AG08396 (cell line): ENCODE results near the gene RNF144A.

ENCODE experiments used
- DNase-seq: peaks from one replicate; pipeline ENCODE4 v3.0.0; 2012; ENCODE audit warnings: low spot score, mixed read lengths

RNF144A gene

DNA sequence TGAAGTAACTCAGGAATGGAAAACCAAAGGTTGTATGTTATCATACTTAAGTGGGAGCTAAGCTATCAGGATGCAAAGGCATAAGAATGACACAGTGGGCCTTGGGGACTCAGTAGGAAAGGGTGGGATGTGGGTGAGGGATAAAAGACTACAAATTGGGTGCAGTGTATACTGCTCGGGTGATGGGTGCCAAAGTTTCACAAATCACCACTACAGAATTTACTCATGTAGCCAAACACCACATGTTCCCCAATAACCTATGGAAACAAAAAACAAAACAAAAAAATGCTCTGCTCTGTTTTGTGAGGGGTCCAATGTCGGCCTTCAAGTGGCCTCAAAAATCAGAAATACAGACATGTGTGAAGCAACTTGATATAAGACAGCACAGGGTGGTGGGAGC lies 8.9 kb upstream of the RNF144A start:
- DNase-seq, result no peak

DNA sequence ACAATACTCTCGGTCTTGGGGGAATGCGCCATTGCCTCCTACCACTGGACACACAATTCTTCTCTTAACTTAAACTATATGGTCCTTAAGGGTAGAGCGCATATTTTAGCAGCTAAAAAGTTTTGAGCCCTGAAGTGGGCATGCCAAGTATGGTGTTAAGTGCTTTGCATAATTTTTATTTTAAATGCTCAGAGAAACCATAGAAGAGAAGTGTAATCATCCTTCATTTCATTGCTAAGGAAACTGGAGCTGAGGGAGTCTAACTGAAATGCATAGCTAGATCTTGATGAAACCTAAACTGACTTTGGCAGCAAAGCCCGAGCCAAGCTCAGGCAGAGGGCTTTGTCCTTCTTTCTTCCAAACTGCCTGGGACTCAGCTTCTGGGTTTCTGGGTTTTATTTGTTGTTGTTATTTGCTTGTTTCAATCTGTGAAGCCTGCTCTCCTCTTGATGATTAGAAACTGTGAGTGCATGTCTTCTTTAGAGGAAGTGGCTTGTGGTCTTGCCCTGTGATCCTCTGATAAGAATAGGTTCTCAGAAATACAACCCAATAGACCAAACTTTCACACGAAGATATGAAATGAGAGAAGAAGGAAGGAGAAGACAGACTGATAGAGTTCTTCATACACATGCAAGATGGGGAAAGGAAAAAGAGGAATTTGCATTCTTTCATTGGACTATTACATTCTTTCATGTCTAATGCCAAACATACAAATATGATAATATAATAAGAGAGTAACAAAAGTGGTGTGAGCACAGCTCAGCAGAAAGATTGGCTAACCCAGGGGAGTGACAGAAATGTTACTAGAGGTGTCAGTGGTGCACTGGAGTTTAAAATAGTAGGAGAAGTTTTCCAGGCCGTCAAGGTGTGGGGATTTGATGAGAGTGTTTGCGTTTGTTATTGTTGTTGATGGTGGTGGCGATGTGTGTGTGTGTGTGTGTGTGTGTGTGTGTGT lies 7.5 kb upstream of the RNF144A start:
- DNase-seq, result no peak

GRCh38 chr2:6911721-6912120 lies 5.5 kb upstream of the RNF144A start:
- no peak for DNase-seq

DNA sequence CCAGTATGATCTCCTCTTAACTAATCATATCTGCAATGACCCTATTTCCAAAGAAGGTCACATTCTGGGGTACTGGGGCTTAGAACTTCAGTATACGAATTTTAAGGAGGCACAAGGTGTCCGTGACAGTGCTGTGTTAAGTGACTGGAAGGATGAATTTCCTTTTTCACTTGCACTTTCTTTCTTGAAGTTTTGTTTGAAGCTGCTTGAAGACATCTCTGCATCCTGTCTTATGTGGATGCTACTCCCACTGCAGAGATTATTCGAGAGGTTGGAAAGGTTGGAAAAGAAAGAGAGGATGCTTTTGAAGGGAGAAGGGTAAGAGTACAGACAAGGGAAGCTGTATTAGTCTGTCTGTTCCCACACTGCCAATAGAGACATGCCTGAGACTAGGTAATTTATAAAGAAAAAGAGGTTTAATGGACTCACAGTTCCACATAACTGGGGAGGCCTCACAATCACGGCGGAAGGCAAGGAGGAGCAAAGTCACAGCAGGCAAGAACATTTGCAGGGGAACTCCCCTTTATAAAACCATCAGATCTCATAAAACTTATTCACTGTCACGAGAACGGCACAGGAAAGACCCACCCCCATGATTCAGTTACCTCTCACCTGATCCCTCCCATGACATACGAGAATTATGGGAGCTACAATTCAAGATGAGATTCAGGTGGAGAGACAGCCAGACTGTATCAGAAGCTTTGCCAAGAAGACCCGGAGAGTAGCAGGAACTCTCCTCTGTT lies 3.6 kb upstream of the RNF144A start:
- DNase-seq, result no peak

DNA sequence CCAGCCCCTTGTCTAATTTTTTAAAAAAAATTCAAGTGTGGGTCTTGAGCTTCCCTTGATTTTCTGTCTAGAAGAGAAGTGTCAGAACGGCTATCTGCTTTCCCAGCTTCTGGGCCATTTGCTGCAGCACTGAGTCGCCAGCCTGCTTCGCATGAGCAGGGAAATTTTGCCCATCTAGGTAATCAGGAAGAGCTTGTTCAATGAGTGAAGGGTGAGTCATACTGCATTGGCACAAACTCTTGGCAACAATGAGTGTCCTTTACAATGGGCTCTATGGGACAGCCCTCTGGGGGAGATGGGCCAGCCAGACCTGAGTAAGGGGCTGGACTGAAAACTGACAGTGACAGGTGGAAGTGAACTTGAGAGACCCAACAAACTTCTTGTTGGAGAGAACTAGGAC lies 2.4 kb upstream of the RNF144A start:
- no peak for DNase-seq

- no peak for DNase-seq
Measured at GRCh38 chr2:6915399-6915798, 1.8 kb upstream of the RNF144A start.

- DNase-seq, result no peak
Measured at GRCh38 chr2:6916224-6916623, 988 bp upstream of the RNF144A start.

DNA sequence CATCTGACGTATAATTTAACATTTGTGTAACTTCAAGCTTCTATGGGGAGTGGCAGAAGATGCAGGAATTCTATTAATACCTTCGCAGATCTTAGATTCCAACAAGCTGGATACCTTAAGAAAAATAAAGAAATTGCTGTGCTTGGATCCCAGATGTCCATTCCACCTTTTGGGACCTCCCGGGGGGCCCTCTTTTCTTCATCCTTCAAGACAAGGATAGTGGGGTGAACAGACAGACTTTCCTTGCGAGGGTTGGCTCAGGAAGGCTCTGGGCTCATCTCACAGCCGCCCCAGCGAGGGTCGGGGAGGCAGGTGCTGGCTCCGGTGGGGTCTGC lies 509 bp upstream of the RNF144A start:
- no peak for DNase-seq

DNA sequence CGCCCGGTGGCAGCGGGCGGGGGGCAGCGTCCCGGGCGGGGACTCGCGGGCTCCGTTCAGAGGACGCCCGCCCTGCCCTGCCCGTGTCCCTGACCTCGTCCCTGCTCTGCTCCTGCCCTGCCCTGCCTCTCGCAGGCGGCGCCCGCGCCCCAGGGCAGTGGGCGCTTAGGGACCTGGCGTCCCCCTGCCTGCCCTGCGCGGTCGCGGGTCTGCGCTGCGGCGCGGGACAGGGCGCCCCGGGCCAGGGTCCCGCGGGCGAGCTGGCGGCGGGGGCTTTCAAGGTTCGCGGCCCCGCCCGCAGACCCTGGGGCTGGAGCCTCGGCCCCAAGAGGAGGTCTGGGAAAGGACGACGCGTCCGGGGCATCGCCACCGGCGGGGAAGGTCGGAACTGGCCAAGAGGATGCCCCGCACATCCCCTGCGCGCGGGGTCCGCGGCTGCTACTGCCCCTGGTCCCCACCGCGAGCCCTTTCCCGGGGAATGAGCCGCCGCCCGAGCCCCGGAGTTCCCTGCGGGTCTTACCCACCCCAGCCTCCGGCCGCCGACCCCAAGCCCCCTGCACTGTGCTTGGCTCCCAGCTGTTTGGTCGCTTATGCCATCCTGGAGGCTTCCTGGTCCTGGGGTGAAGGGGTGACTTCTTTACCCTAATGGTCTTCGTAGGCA lies 679 bp downstream of the RNF144A start:
- no peak for DNase-seq

- no peak for DNase-seq
Measured at GRCh38 chr2:6919901-6920742, 2.9 kb downstream of the RNF144A start.

- DNase-seq, result no peak
Measured at GRCh38 chr2:6920743-6921064, 3.5 kb downstream of the RNF144A start.

GRCh38 chr2:6921321-6921922 lies 4.2 kb downstream of the RNF144A start:
- no peak for DNase-seq

- no peak for DNase-seq
Measured at GRCh38 chr2:6922201-6922656, 5.0 kb downstream of the RNF144A start.

DNA sequence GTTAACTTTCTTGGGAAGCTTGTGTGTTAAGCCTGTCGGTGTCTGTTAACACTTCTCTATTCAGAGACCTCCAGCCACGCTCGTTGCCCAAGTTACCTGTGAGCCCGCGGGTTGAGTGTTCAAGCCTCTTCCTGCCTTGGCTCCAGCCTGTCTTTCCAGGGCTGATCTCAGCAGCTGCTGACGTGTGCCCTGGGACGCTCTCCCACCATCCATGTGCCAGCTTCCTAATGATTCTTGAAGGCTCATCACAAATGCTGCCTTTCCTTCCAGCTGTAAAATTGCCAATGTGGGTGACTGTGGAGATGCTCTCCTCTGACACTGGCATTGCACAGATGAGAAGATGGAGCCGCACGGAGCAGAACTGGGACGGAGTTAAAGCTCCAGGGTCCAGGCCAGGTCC lies 6.1 kb downstream of the RNF144A start:
- no peak for DNase-seq

- DNase-seq, result no peak
Measured at GRCh38 chr2:6924101-6924923, 7.1 kb downstream of the RNF144A start.

DNA sequence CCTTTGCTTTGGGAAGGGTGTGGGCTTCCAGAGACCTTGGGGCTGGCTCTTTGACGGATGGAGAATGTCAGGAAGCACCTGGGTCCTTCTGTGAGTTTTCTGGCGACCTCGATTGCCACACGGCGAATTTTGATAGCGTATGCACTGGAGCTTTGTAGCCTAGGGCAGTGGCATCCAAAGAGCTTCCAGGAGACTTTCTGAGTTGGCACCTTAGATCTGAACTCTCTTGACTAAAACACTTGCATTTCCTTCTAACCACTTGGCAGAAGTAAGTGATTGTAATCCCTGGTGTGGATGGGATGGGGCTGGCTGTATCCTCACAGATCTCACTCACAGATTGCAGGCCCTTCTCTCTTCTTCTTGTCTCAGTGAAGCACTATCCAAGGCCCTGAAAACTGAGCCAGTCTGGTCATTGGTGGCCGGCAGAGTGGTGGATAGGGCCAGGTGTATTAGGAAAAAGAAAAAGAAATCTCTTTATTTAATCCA lies 7.8 kb downstream of the RNF144A start:
- DNase-seq, result no peak

DNA sequence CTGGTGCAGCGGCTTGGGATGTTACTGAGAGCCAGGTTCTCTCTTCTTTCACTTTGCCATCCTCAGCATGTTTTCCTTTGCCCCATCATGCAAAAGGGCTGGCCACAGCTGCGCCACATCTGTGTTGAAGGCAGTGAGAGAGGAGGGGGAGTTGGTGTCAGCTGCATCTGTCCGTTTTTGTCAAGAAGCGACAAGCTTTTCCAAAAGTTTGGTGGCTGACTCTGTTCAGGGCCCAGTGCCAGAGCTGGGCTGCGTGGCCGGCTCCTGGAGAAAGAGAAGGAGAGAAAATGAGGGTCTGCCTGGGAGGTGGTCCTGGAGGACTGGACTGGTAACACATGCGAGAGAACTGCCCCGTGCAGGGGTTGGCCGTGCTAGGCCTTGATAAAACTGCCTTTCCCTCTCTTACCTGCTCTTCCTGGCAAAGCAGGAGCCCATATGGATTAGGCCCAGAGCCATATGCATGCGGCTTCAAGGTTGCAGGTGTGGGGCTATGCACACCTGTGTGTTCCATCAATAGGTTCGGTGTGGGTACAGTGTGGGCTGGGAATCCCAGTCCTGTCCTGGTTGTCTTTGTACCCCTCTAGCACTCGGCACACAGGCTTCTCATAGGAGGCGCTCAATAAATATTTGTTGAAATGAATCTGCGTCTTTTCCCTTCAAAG lies 9.0 kb downstream of the RNF144A start:
- no peak for DNase-seq

DNA sequence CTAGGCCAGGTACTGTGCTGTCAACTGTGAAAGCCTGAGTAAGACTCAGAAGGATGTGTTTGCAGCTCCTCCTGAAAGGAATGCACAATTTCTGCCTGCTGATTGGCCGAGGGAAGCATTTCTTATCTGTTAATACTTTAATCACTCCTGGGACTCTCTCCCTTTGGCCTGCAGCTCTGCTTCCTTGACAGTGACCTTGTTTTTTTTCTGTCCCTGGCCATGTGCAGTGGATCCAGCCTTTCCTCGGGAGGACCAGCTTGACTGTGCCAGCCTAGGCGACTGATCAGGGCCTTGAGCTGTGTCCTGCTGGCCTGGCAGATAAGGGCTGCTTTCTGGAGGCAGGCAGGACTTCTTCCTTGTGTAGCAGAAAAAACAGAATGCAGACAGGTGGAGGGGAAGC lies 10.0 kb downstream of the RNF144A start:
- DNase-seq, result no peak

DNA sequence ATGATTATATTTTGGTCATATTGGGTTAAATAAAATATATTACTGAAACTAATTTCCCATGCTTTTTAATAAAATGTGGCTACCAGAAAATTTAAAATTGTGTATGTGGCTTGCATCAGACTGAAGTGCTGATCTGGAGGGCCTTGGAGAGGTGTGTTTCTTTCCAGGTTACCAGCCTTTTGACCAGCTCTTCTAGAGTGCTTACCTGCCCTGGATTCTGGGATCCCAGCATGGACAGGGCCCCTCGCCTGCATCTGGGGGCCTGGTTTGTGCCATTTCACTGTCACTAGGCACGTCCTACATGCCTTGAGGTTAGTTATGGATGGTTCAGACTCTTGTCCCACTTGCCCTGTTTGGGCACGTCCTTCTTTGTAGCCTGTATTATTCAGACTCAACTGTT lies 10.5 kb downstream of the RNF144A start:
- DNase-seq, result no peak

DNA sequence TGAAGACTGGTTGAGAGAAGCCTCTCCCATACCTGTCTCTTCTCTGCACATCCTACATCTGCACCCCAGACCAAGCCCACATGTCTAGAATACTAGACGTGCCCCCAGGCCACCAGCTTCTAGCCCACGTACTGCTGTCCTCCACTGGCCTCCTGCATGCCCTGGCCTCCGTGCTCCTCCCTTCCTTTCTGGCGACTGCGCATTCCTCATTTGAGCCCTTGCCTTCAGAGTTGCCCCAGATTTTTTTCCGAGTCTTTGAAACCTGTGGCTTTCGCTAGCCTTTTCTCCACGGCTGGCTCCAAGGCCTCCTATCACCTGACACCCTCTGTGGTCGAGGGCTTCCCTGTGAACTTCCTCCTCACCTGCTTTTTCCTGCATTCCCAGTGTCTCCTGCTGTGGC lies 11.2 kb downstream of the RNF144A start:
- DNase-seq, result no peak
